KOPT-K1 (cell line): ENCODE results near the gene MRPL9.

Experiments
- H3K27ac ChIP-seq: fragments of 200-600 bp; sonication (generic); 2 replicates; pipeline ENCODE4 v1.5.1; 2016; ENCODE audit warnings: antibody characterized with exemption, mild to moderate bottlenecking, low read depth, low read length; ENCODE audit not compliant: poor library complexity, severe bottlenecking
- H3K36me3 ChIP-seq: fragments of 200-600 bp; sonication (generic); 2 replicates; pipeline ENCODE4 v1.5.1; 2017; ENCODE audit warnings: antibody characterized with exemption, mild to moderate bottlenecking, low read length, moderate library complexity; ENCODE audit not compliant: insufficient read depth
- H3K9me3 ChIP-seq: fragments of 200-600 bp; sonication (generic); 2 replicates; pipeline ENCODE4 v1.5.1; 2017; ENCODE audit warnings: antibody characterized with exemption, low read length, mild to moderate bottlenecking; ENCODE audit not compliant: insufficient read depth, poor library complexity, severe bottlenecking

Gene MRPL9

DNA sequence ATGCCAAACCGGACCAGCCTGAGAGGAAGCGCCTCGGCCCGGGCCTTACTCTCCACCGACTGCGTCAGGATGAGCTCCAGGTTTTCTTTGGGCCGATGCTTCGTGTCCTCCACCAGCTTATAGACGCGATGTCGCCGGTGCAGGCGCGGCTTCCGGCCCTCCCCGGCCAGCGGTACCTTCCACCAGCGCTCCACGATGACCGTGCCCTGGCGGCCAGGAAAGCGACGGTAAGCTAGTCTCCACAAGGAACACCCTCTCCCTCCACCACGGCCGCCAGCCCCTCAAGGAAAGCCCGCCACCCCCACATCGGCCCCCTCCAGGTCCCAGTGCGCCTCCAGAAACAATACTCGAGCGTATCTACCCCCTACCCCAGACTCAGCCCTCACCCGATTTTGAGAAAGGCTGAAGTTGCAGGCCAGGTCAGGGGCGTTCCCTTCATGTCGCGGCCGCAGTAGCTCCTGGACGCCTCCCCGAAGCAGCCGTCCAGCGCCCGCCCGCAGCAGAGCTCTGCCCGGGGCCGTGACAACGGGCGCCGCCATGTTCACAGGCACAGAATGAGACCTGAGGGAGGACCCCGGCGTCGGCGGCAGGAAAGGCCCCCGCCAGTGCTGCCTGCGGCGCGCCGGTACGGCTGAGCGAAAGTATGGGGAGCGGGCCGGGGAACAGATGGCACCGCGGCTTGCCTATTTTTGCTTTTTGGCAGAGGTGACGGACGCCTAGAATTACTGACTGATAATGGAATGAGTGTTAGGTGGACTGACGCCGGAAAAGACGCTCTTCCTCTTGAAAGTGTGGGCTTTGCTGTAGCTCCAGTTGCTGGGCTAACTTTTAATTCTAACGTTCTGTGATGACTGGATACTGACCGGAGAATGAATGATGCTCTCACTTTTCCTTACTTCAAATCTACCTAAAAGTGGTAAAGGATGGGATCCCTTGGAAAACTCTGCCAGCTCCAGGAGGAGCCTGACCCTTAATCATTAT is at the start of gene MRPL9:
MRPL9 (minus strand) TSS at position 556 of the 981 bp plus-strand sequence; CDS start at position 539, 17 bp downstream.
- peak within 1 kb of the TSS; percentile 71 for H3K27ac ChIP-seq
- peaks cover 37% of the 10 kb centered on the region for H3K36me3 ChIP-seq
- H3K9me3 ChIP-seq: no peaks in the 10 kb centered on the region

DNA sequence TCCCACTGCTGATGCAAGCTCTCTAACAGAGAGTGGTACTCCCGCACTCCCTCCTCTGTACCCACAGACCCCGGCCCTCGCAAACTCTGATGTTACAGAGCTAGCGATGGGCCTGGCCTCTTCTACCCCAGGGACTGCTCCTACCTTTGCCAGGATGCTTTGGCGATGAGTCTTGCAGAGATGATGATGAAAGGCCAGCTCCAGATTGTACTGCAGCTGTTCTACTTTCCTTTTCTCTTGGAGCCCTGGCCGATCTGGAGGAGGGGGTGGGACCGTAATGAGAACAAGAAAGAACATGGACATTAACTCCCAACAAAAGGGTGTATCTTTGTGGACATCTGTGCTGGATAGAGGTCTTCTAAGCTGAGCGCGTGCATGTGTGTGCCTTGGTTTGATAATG is 47.9 kb upstream of the MRPL9 start:
- no peaks in the 10 kb centered on the region for H3K9me3 ChIP-seq
- no peaks in the 10 kb centered on the region for H3K36me3 ChIP-seq
- H3K27ac ChIP-seq: no peak overlapping the region

DNA sequence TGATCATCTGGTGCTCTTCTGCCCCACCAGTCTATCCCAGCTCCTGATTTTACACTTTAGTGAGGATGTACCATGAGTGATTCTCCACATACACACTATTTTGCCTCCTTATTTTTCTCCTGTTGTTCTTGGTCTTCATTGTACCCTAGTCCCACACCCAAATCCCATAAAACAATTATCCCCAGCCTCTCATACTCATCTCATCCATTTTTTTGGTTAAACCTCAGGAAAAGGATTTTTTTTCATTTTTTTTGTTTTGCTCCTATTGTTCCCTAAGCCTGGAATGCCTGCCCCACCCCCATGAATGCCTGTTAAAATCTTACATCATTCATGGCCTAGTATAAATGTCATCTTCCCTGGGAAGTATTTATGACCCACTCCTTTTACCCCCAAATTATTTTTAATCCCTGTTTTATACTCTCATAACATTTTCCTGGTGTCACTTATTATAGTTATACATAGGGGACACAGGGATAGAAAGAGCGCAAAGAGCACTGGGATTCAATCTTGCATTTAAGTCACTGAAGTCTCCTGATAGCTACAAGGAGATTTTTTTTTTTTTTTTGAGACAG is 46.8 kb upstream of the MRPL9 start:
- H3K36me3 ChIP-seq: no peaks in the 10 kb centered on the region
- no peak overlapping the region for H3K27ac ChIP-seq
- no peaks in the 10 kb centered on the region for H3K9me3 ChIP-seq

DNA sequence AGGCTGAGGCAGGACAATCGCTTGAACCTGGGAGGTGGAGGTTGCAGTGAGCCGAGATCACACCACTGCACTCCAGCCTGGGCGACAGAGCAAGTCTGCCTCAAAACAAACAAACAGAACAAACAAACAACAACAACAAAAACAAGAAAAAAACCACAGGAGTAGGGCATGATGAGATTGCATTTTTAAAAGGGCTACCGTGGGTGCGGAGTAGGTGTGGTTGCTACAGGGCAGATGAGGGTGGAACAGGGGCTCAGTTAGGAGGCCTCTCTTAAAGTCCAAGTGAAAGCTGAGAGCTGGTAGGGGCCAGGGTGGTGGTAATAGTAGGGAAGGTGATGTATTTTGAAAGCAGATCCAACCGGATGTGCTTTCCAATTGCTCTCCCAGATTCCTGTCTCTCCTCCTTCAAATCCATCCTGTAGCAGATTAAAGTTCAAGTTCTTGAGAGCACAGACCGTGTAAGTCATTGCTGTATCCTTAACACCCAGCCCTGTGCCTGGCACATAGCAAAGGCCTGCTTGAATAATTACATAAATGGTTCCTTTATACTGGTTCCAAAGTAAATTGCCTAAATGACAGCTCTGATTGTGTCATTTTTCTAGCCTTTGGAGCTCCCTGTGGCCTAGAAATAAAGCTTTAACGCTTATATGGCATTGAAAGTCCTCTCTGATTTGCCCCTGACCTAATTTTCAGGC is 46.1 kb upstream of the MRPL9 start:
- Histone ChIP-seq H3K9me3 (no peaks in the 10 kb centered on the region), H3K36me3 (no peaks in the 10 kb centered on the region), H3K27ac (no peak overlapping the region)

DNA sequence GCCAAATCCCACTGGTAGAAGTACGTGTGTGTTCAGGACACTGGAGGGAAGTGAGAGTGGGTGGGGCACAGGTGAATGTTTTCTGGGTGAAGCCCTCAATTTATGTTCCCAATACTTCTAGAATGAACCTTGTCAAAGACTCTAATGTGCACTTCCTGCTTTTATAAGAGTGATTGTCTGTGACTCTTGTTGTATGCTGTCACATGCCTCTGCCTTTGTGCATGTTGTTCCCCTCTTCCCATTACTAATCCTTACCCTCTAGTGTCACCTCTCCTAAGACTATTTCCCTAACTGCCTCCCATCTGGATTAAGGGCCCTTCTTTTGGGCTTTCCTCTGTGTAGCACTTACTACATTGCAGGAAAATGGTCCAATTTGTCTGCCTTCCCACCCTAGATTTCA is 44.5 kb upstream of the MRPL9 start:
- Histone ChIP-seq H3K27ac (no peak overlapping the region), H3K36me3 (no peaks in the 10 kb centered on the region), H3K9me3 (no peaks in the 10 kb centered on the region)

DNA sequence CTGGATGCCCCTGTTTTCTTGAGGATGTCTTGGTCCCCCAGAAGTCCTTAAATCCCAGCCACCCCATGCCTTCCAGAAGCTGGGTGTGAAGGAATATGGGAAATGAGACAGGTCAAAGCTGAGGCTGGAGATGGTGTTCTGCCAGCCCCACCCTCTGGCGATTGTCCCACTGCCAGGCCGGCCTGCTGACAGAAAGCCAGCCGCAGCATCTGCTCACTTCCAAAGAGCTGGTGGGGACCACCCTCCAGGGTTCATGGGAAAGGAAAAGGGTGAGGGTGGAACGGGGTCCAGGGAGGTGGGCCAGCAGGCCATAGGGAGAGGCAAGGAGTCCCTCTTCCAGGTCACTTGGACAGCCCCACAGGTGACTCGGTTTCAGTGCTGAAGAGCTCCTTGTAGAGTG is 43.8 kb upstream of the MRPL9 start:
- Histone ChIP-seq H3K27ac (no peak overlapping the region), H3K9me3 (no peaks in the 10 kb centered on the region), H3K36me3 (no peaks in the 10 kb centered on the region)

DNA sequence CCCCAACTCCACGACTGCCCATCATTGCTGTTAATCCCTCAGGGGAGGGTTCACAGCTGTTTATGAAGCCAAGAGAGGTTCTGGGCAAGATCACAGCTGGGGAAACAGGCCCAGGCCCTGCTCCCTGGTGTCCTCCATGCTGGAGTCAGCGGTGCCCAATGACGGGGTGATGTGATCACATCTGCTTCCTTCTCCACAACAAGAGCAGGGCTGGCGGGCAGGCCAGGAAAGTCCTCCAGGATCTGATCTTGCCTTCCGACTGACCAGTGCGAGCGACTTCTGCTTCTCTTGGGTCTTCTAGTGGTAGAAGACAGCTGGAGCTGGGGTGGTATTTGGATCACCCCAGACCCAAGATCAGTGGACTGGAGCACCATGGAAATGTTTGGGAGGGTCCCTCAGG is 42.9 kb upstream of the MRPL9 start:
- no peak overlapping the region for H3K27ac ChIP-seq

DNA sequence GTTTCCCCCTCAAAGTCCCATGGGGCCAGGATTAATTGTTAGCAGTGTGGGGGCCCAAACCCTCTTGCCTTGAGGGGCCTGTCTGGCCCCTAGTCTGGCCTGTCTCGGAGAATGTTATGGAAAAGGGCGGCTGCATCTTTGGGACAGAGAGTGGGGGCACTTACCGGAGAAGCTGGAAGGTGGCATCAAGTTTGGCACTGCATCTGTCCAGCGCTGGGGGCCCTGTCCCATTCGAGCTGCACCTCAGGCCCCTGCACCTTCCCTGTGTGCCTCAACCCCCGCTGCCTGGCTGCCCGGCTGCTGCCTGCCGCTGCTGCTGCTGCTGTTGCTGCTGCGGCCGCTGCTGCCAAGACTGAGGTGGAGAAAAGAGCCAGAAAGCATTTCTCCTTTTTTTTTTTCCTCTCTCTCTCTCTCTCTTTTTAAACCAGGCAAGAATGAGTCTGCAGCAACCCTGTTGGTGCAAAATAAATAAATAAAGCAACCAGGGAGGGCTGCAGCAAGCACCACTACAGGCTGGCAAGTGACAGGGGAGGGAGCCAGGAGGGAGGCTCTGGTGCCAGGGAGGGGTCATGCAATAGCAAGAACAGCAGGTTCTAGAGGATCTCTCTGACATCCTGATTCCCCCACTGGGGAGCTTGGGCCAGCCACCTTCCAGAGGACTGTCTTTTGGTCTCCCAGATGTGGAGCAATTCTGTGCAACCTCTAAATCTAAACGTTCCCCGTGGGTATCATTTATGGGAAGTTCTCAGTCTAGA is 41.9 kb upstream of the MRPL9 start, which contains the start of gene LINGO4:
LINGO4 (minus strand) TSS at position 354 of the 755 bp plus-strand sequence. CDS start 2,715 bp downstream, outside the sequence.
- no peak within 1 kb of the TSS for H3K27ac ChIP-seq
- no peaks in the 10 kb centered on the region for H3K9me3 ChIP-seq
- H3K36me3 ChIP-seq: no peaks in the 10 kb centered on the region

More for the DNA sequence above, 42.9 kb upstream of the MRPL9 start:
- Histone ChIP-seq H3K36me3 (no peaks in the 10 kb centered on the region), H3K9me3 (no peaks in the 10 kb centered on the region)

DNA sequence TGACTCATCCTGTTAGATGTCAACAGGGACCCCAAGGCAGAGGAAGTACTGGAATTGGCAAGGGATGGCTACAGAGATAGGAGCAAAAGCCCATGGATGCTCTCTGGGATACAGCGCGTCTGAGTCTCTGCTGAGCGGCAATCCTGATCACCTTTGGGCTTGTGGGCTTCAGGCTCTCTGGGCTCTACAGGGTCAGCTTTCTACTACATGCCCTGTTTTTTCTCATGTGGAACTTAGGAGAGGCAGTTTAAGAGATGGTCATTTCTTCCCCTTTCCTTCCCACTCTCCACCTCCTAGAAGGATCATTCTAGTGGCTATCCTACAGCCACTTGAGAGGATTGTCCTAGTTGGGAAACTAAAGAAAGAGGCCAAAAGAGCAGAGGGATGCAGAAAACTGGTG is 40.6 kb upstream of the MRPL9 start:
- Histone ChIP-seq H3K9me3 (no peaks in the 10 kb centered on the region), H3K36me3 (no peaks in the 10 kb centered on the region), H3K27ac (no peak overlapping the region)

DNA sequence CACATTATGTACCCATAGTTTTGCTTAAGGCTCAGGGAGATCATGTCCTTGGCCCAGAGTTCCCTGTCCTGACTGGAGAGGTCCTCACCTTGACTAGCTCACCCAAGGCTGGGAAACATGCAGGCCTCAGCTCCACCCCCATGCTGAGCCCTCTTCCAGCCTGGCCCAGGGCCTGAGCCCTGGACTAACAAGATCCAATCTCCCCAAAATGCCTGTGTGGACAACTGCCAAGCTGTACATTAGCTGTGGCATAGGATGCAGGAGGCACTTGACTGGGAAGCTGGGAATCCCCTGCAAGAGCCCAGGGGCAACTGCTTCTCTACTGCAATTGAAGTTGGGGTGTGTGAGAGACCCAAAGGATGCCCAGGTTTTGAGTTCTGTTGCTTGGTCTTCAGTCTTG is 39.9 kb upstream of the MRPL9 start:
- H3K27ac ChIP-seq: no peak overlapping the region
- no peaks in the 10 kb centered on the region for H3K36me3 ChIP-seq
- H3K9me3 ChIP-seq: no peaks in the 10 kb centered on the region

DNA sequence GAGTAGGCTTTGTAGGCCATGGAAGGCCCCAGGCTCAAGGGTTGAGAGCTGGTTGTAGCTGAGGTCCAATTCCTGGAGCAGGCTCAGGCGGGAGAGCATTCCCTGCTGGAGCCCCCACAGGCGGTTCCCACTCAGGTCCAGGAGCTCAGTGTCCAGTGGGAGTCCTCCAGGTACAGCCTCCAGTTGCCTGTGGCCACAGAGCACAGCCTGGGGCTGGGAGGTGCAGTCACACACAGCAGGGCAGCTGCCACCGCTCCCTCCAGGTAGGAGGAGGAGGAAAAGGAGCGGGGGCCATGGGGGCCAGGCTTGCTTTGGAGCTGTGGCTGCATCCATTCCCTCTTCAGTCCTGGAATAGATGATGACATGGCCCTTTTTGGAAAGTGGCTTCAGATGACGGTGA is 39.1 kb upstream of the MRPL9 start:
- no peaks in the 10 kb centered on the region for H3K9me3 ChIP-seq
- H3K36me3 ChIP-seq: no peaks in the 10 kb centered on the region
- H3K27ac ChIP-seq: no peak overlapping the region

DNA sequence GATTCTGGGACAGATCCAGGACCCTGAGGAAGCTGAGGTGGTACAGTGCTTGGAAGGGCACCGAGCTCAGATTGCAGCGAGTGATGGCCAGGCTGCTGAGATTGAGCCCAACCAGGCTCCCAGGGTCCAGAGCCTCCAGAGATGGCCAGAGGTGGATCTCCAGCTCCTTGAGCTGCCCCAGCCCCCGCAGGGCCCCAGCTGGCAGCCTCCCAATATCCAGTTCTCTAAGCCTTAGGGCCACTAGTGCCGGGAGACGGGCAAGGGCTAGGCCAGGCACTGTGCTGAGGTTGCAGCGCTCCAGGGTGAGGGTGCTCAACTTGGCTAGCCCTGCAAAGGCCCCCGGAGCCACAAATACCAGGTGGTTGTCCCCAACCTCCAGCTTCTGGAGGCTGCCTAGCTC is 38.5 kb upstream of the MRPL9 start:
- no peak overlapping the region for H3K27ac ChIP-seq
- no peaks in the 10 kb centered on the region for H3K9me3 ChIP-seq
- no peaks in the 10 kb centered on the region for H3K36me3 ChIP-seq

DNA sequence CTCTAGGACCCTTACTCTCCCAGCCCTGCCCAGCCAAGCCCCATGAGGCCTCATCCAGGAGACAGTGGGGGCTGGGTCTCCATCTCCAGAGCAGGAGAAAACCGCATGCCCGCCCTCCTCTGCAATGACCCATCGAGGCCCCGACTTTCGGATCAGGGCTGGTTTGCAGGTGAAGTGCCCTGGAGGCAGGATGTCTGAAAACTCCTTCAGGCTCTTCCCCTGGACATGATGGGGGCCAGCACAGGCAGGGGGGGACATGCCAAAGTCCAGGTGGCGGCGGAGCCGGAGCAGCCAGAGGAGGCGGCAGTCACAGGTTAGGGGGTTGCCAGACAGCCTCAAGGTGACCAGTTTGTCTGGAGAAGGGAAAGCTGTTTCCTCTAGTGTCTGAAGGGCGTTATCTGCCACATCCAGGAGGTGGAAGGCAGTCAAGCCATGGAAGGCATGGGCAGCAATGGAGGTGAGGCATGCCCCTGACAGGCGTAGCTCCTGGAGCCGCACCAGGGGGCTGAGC is 38.1 kb upstream of the MRPL9 start:
- Histone ChIP-seq H3K9me3 (no peaks in the 10 kb centered on the region), H3K36me3 (no peaks in the 10 kb centered on the region), H3K27ac (no peak overlapping the region)

DNA sequence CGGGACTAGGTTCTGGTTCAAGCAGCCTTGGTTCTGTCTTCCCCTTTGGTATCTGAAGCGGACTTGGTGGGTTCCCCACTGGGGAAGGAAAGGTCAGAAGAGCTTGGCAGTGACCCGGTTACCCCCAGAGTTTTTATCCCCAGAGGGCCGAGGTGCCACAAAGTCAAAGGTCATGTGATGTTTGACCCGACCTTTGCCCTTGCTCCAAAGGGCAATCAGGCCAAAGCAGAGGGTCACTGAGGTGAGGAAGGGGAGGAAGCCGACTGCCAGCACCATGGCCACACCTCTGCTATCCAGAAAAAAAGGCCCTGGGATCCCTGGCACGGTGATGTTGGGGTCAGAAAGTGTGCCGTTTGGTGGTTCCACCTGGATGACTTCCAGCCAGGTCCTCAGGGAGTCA is 37.5 kb upstream of the MRPL9 start:
- H3K27ac ChIP-seq: no peak overlapping the region
- H3K36me3 ChIP-seq: no peaks in the 10 kb centered on the region
- H3K9me3 ChIP-seq: no peaks in the 10 kb centered on the region
